Sigmoid colon (tissue), 4 donors: ENCODE measurements around the gene ZDHHC6.

Experiments used
- CTCF ChIP-seq, 4 experiments: fragments of 450-650 bp in 3 of 4; fragments of 200-600 bp in 1 of 4; IDR thresholded peaks; one replicate each; pipeline ENCODE4 v1.5.1; 2016 to 2019; ENCODE audit warnings: antibody characterized with exemption in 4 of 4, mild to moderate bottlenecking in 3 of 4, moderate library complexity in 2 of 4
- EP300 ChIP-seq, 4 donors: sonication (generic); formaldehyde crosslinking; IDR thresholded peaks; one replicate each; pipeline ENCODE4 v1.6.1; 2017; ENCODE audit warnings: antibody characterized with exemption in 4 of 4
- POLR2A ChIP-seq, 2 donors: fragments of 450-650 bp; IDR thresholded peaks; one replicate each; pipeline ENCODE4 v1.6.1; 2016; ENCODE audit warnings: antibody characterized with exemption in 2 of 2, mild to moderate bottlenecking in 2 of 2, moderate library complexity in 2 of 2
- POLR2AphosphoS5 ChIP-seq, 4 donors: sonication (generic); formaldehyde crosslinking; IDR thresholded peaks; one replicate each; pipeline ENCODE4 v1.6.1; 2017; ENCODE audit warnings: antibody characterized with exemption in 4 of 4

GRCh38 chr10:112409299-112409698 is 37.4 kb downstream of the ZDHHC6 start:
- TF ChIP-seq CTCF (IDR thresholded peaks at IDR 0.05) (no peak), POLR2A (IDR thresholded peaks at IDR 0.05) (no peak), POLR2AphosphoS5 (IDR thresholded peaks at IDR 0.05) (no peak), EP300 (IDR thresholded peaks at IDR 0.05) (no peak)
